ENCODE measurements around the gene ADH7.

GRCh38 chr4:99402765-99403164 is 32.4 kb downstream of the ADH7 start:
- TF ChIP-seq CTCF (conservative IDR thresholded peaks at IDR 0.05; ENCODE audit: low read depth, low read length), result peak; percentile 43; the same call in 1 of the 2 replicates
- TF ChIP-seq EZH2 (IDR thresholded peaks at IDR 0.05; ENCODE audit: borderline replicate concordance, low read depth, low read length, poor library complexity, severe bottlenecking), result no peak

Measured in A673 (cell line).